ENCODE data around the gene ADGRB3.

GRCh38 chr6:69090132-69090531, 455.1 kb downstream of the ADGRB3 start:
- no peak for TF ChIP-seq EZH2 (IDR thresholded peaks at IDR 0.05; ENCODE audit: insufficient read depth, poor library complexity, severe bottlenecking)
- no peak for TF ChIP-seq EZH2phosphoT487 (IDR thresholded peaks at IDR 0.05; ENCODE audit: insufficient read depth, low read depth)
